ENCODE results near the gene TENT4B.

Gene TENT4B

DNA sequence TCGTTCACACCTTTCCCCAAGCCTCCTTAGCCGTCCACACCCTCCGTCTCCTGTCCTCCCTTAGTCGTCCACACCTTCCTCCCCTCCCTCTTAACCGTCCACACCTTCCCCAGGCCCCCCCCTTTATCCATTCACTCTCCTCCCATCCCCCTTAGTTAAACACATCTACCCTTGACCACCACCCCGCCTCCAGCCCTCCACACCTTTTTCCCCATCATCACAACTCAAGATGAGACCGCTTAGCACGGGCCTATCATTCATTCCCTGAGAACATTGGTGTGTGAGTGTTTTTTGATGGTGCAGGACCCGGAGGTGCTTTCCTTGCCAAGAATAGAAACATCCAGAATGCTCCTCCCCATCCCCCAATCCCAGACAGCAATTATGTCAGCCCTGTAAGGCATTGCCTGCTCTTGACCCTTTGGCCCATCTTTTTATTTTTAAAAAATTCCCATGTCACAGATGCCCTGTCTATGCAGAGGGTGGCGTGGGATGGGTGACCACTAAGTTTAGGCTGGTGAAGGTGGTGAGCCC lies 1.4 kb downstream of the TENT4B start:
- peak overlapping the region; percentile 76 for H3K4me3 ChIP-seq (replicated peaks; ENCODE audit: low read depth, low read length)
- no peak for DNase-seq (ENCODE audit: low read depth)
- TF ChIP-seq, protein P1, sequence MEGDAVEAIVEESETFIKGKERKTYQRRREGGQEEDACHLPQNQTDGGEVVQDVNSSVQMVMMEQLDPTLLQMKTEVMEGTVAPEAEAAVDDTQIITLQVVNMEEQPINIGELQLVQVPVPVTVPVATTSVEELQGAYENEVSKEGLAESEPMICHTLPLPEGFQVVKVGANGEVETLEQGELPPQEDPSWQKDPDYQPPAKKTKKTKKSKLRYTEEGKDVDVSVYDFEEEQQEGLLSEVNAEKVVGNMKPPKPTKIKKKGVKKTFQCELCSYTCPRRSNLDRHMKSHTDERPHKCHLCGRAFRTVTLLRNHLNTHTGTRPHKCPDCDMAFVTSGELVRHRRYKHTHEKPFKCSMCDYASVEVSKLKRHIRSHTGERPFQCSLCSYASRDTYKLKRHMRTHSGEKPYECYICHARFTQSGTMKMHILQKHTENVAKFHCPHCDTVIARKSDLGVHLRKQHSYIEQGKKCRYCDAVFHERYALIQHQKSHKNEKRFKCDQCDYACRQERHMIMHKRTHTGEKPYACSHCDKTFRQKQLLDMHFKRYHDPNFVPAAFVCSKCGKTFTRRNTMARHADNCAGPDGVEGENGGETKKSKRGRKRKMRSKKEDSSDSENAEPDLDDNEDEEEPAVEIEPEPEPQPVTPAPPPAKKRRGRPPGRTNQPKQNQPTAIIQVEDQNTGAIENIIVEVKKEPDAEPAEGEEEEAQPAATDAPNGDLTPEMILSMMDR (IDR thresholded peaks at IDR 0.05; ENCODE audit: low read length, missing control alignments) = no peak

DNA sequence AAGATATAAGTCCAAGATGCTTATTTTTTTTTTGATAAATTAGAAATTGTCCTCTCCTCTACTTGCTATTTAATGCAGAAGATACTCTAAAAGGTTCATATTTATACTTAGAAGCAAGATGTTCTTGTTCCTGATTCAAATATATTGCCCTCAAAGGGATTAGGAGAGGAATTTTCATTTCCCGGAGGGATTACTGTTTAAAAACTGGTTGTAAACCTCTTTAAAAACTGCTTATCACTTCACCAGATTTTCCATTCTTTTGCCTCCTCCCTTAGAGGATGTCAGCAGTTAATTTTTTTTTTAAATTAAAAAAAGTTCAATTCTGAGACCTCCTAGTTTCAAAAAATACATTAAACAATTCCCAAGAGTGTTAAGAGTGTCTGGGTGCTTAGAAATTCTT lies 2.8 kb downstream of the TENT4B start:
- peak overlapping the region; percentile 76 for H3K4me3 ChIP-seq (replicated peaks; ENCODE audit: low read depth, low read length)
- TF ChIP-seq, protein P1 (IDR thresholded peaks at IDR 0.05; ENCODE audit: low read length, missing control alignments) = no peak
- DNase-seq (ENCODE audit: low read depth) = no peak

DNA sequence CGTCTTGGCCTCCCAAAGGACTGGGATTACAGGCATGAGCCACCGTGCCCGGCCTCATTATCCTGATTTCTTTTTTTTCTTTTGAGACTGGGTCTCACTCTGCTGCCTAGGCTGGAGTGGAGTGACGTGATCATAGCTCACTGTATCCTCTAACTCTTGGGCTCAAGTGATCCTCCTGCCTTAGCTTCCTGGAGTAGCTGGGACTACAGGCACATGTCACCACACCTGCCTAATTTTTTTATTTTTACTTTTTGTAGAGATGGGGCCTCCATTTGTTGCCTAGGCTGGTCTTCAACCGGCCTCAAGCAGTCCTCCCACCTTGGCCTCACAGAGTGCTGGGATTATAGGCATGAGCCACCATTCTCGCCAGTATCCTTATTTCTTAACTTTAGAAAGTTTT lies 3.5 kb downstream of the TENT4B start:
- TF ChIP-seq, protein P1 (IDR thresholded peaks at IDR 0.05; ENCODE audit: low read length, missing control alignments) = no peak
- DNase-seq (ENCODE audit: low read depth) = no peak
- H3K4me3 ChIP-seq (replicated peaks; ENCODE audit: low read depth, low read length) = no peak overlapping the region

DNA sequence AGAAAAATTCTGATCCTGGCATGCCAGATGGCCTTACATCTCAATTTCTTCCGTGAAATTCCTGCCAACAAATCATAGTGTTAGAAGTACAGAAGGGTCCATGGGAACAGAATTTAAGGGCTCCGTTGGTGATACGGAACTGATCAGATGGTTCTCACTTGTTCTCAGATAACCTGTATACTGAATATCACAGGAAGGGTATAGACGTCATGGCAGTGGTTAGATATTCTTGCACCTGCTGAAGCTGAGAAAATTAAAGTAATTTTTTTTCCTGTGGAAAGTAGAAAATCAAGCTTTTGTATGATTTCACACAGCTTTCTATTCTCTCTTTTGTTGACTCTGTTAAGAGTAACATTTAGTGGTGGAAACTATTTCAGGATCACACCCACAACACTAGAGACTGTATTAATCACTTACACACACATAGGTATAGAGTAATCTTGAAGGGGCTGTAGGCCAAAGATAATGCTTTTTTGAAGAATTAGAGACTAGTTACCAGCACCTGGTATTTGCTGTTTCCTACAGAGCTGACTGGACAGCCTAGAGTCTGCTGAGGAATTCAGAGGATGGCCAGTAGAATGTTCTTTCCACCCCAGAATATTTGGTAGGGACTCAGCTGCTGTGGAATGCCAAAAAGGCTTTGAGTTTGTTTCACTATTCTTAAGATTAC lies 7.5 kb downstream of the TENT4B start:
- peak; percentile 38 for DNase-seq (ENCODE audit: low read depth)
- TF ChIP-seq, protein P1 (IDR thresholded peaks at IDR 0.05; ENCODE audit: low read length, missing control alignments) = no peak
- no peak overlapping the region for H3K4me3 ChIP-seq (replicated peaks; ENCODE audit: low read depth, low read length)

DNA sequence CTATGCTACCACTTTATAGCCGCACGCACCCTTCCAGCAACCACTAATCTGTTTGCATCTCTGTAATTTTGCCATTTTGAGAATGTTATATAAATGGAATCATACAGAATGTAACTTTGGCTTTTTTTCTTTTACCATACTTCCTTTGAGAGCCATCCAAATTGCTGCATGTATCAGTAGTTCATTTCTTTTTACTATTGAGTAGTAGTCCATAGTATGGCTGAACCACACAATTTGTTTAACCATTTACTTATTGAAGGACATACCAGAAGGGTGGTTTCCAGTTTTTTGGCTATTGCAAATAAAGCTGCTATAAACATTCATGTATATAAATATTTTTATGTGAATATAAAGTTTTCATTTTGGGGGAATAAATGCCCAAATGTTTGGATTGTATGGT lies 8.8 kb downstream of the TENT4B start:
- no peak for DNase-seq (ENCODE audit: low read depth)
- TF ChIP-seq, protein P1 (IDR thresholded peaks at IDR 0.05; ENCODE audit: low read length, missing control alignments) = no peak
- no peak overlapping the region for H3K4me3 ChIP-seq (replicated peaks; ENCODE audit: low read depth, low read length)

DNA sequence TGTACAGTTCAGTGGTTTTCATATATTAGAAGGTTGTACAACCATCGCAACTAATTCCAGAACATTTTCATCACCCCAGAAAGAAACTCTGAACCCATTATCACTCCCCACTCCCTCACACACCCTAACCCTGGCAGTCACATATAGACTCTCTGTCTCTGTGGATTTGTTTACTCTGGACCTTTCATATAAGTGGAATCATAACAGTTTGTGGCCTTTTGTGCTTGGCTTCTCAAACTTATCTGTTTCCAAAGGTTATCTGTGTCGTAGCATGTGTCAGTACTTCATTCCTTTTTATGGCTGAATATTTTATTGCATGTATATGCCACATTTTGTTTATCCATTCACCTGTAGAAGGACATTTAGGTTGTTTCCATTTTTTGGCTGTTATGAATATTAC lies 12.4 kb downstream of the TENT4B start:
- DNase-seq (ENCODE audit: low read depth) = no peak
- no peak overlapping the region for H3K4me3 ChIP-seq (replicated peaks; ENCODE audit: low read depth, low read length)
- TF ChIP-seq, protein P1 (IDR thresholded peaks at IDR 0.05; ENCODE audit: low read length, missing control alignments) = no peak

All from fibroblast of pulmonary artery (primary cell).